K562 (cell line): ENCODE measurements around the gene IPPK. TPM values are rescaled to one million over a fixed set of nuclear protein-coding genes. Genes with fewer than 3 reads are reported as not detected.

Experiments used
- ATAC-seq: fragments of 200-7000 bp; cut with Tn5 transposase; 3 replicates; pipeline ENCODE4 v1.9.1; 2020; ENCODE audit warnings: moderate library complexity
- BruUV-seq: library from RNA; stranded (reverse); fragments of 400-500 nt; replicated peaks from 2 replicates; lab custom pipeline; 2021; lab: Mats Ljungman, UMichigan
- CTCF ChIA-PET: fragments of 300-600 bp; formaldehyde crosslinking; extraction: SDS; loops from one replicate; lab custom pipeline; 2021; ENCODE audit warnings: low intra/inter-chr PET ratio; lab: Yijun Ruan, JAX
- POLR2A ChIA-PET: fragments of 300-600, 350-650 bp; sonication (Branson Sonifier 250); formaldehyde crosslinking; extraction: SDS; loops from one replicate; lab custom pipeline; 2021; ENCODE audit warnings: antibody characterized with exemption, inconsistent platforms; lab: Yijun Ruan, JAX
- DNase-seq, 4 experiments: peaks; one replicate each; pipeline versions ENCODE4 v3.0.0 to v3.0.0-alpha.2; 2011 to 2018; ENCODE audit warnings: low spot score in 3 of 4, mixed read lengths in 3 of 4; ENCODE audit errors: extremely low read depth in 1 of 4
- FAIRE-seq: peaks from 2 replicates; lab custom pipeline; 2011; peaks lifted over from hg19 to GRCh38; lab: Jason Lieb, UNC
- H2AFZ ChIP-seq: 2 replicates; pipeline ENCODE4 v1.6.0; 2011; ENCODE audit warnings: low read depth, low read length, control low read depth, inconsistent platforms
- H3K27ac ChIP-seq: fragments of 200-600 bp; 3 replicates; pipeline ENCODE4 v1.8.0; 2011; ENCODE audit warnings: low read depth, mild to moderate bottlenecking, control low read depth, inconsistent platforms, low read length, moderate library complexity, mixed read lengths; ENCODE audit errors: extremely low read depth
- H3K27me3 ChIP-seq, 2 experiments: fragments of 300-600 bp in 1 of 2; 2 replicates in 1 of 2; 3 replicates in 1 of 2; pipeline versions ENCODE4 v1.6.0 to v1.8.0; 2011; ENCODE audit warnings: inconsistent platforms in 2 of 2, low read length in 2 of 2, mild to moderate bottlenecking in 1 of 2, mixed read lengths in 1 of 2, moderate library complexity in 1 of 2; ENCODE audit not compliant: control insufficient read depth in 2 of 2, insufficient read depth in 2 of 2
- H3K36me3 ChIP-seq: fragments of 300-600 bp; 3 replicates; pipeline ENCODE4 v1.8.0; 2011; ENCODE audit warnings: mild to moderate bottlenecking, low read length, inconsistent platforms; ENCODE audit not compliant: control insufficient read depth, insufficient read depth
- H3K4me1 ChIP-seq, 2 experiments: fragments of 200-600 bp in 1 of 2; replicated peaks in 1 of 2; 2 replicates in 1 of 2; 3 replicates in 1 of 2; pipeline versions ENCODE4 v1.5.1 to v1.8.0; 2011; ENCODE audit warnings: inconsistent platforms in 2 of 2, low read length in 2 of 2, mild to moderate bottlenecking in 1 of 2, mixed read lengths in 1 of 2, moderate library complexity in 1 of 2; ENCODE audit not compliant: control insufficient read depth in 2 of 2, insufficient read depth in 2 of 2
- H3K4me2 ChIP-seq: 2 replicates; pipeline ENCODE4 v1.6.1; 2011; ENCODE audit warnings: low read length, control low read depth, inconsistent platforms, mixed read lengths; ENCODE audit not compliant: insufficient read depth
- H3K4me3 ChIP-seq: fragments of 200-600 bp; sonication (generic), shearing (Covaris generic); 2 replicates; pipeline ENCODE4 v1.5.1; 2016; ENCODE audit warnings: control low read depth, inconsistent platforms
- H3K79me2 ChIP-seq: fragments of 200-600 bp; 3 replicates; pipeline ENCODE4 v1.8.0; 2011; ENCODE audit warnings: low read length, inconsistent platforms; ENCODE audit not compliant: control insufficient read depth, insufficient read depth
- H3K9ac ChIP-seq, 2 experiments: 2 replicates each; pipeline versions ENCODE4 v1.6.0 to v1.6.1; 2011; ENCODE audit warnings: low read depth in 2 of 2, low read length in 2 of 2, control low read depth in 1 of 2, inconsistent platforms in 1 of 2, mild to moderate bottlenecking in 1 of 2, mixed read lengths in 1 of 2; ENCODE audit not compliant: insufficient read depth in 1 of 2
- H3K9me1 ChIP-seq: one replicate; pipeline ENCODE4 v1.6.0; 2011; ENCODE audit warnings: inconsistent platforms, mild to moderate bottlenecking, low read length, moderate library complexity; ENCODE audit not compliant: control insufficient read depth, insufficient read depth
- H3K9me3 ChIP-seq: replicated peaks from 2 replicates; pipeline ENCODE4 v1.5.1; 2011; ENCODE audit warnings: low read depth, low read length, inconsistent platforms; ENCODE audit not compliant: control insufficient read depth, insufficient read depth
- H4K20me1 ChIP-seq: replicated peaks from 2 replicates; pipeline ENCODE4 v1.6.1; 2011; ENCODE audit warnings: low read length, inconsistent platforms, mixed read lengths; ENCODE audit not compliant: control insufficient read depth, insufficient read depth
- ARHGAP35 ChIP-seq: fragments of 450-650 bp; IDR thresholded peaks from 2 replicates; pipeline ENCODE4 v1.6.1; 2018; ENCODE audit not compliant: partially characterized antibody
- E2F8 ChIP-seq: fragments of 450-650 bp; IDR thresholded peaks from 2 replicates; pipeline ENCODE4 v1.7.1; 2018; ENCODE audit warnings: mild to moderate bottlenecking, low read depth; ENCODE audit not compliant: partially characterized antibody
- EP300 ChIP-seq: IDR thresholded peaks from 2 replicates; pipeline ENCODE4 v1.6.1; 2012; ENCODE audit warnings: low read length, improper control_type of control experiment
- FIP1L1 ChIP-seq: fragments of 200-400 bp; formaldehyde crosslinking; IDR thresholded peaks from 2 replicates; pipeline ENCODE4 v1.6.1; 2018; ENCODE audit warnings: mild to moderate bottlenecking, low read depth, low read length; ENCODE audit not compliant: poor library complexity, severe bottlenecking
- HBP1 ChIP-seq: fragments of 450-650 bp; formaldehyde crosslinking; IDR thresholded peaks from 2 replicates; pipeline ENCODE4 v1.4.0; 2022; ENCODE audit warnings: missing genetic modification characterization
- SP2 ChIP-seq: IDR thresholded peaks from 2 replicates; pipeline ENCODE4 v1.6.1; 2011; ENCODE audit warnings: mild to moderate bottlenecking, low read depth, low read length, moderate library complexity; ENCODE audit not compliant: poor library complexity, severe bottlenecking; ENCODE audit errors: extremely low read depth
- TAF1 ChIP-seq: IDR thresholded peaks from 2 replicates; pipeline ENCODE4 v1.6.1; 2011; ENCODE audit warnings: mild to moderate bottlenecking, low read length, moderate library complexity; ENCODE audit not compliant: insufficient read depth, control insufficient read depth, severe bottlenecking; ENCODE audit errors: extremely low read depth
- U2AF1 ChIP-seq: fragments of 200-400 bp; formaldehyde crosslinking; optimal IDR thresholded peaks from 2 replicates; pipeline ENCODE3; 2017; ENCODE audit warnings: mild to moderate bottlenecking, low read depth, low read length, moderate library complexity
- ZNF174 ChIP-seq: fragments of 250-450 bp; sonication (Bioruptor Pico); IDR thresholded peaks from 2 replicates; pipeline ENCODE4 v1.4.0; 2020; ENCODE audit warnings: mild to moderate bottlenecking
- ZNF24 ChIP-seq: fragments of 450-650 bp; IDR thresholded peaks from 2 replicates; pipeline ENCODE4 v1.6.1; 2016
- WGBS: fragments of 100-300 bp; shearing (Covaris generic); methylation state at CpG from one replicate; pipeline ENCODE4 v1.1.6; 2016; ENCODE audit warnings: low coverage, mixed read lengths; ENCODE audit not compliant: insufficient coverage; ENCODE audit errors: missing lambda C conversion rate; 5-methylcytosine and 5-hydroxymethylcytosine counted together
- in situ Hi-C: fragments of 300-500 bp; cut with MboI; formaldehyde crosslinking; loops from 4 replicates; pipeline ENCODE4 v1.15.0; 2018; ENCODE audit warnings: inconsistent platforms, mixed read lengths
- intact Hi-C: fragments of 100-400 bp; cut with micrococcal nuclease; formaldehyde crosslinking; loops from 2 replicates; pipeline ENCODE4 v1.14.2; 2022
- polyA plus RNA-seq, 8 experiments: library from polyadenylated mRNA; depleted of rRNA in 4 of 8; stranded (reverse) in 5 of 8; unstranded in 3 of 8; fragments of >200 nt; fragmentation: Nextera tagmentation in 2 of 8; fragmentation: Illumina TruSeq in 1 of 8; extraction: Ambion mirVana in 2 of 8; extraction: Trizol in 1 of 8; gene quantifications; 2 replicates each; pipeline versions ENCODE4 v1.2.1 to v1.2.3, GENCODE V29; 2011 to 2014; ENCODE audit warnings: inconsistent platforms in 1 of 8, missing spikeins in 1 of 8
- total RNA-seq, 7 experiments: library from RNA; depleted of rRNA in 6 of 7; stranded (reverse); fragments of >200 nt in 6 of 7; fragmentation: Illumina TruSeq in 2 of 7; extraction: Trizol in 2 of 7; gene quantifications; 2 replicates each; pipeline versions ENCODE4 v1.2.1 to v1.2.3, GENCODE V29; 2011 to 2021; ENCODE audit warnings: low replicate concordance in 1 of 7

Gene IPPK
- total and polyA plus RNA-seq, 9 of the 15 experiments (the other 6 are each of a cell fraction or from before 2014, with no cell fraction given) = 3.1 to 22.2 (median 11.2) TPM

GRCh38 chr9:92666912-92667532, 2.9 kb downstream of the IPPK start (continued):
- TF ChIP-seq EP300 (no peak), TAF1 (no peak), SP2 (no peak)

GRCh38 chr9:92666236-92666635, 3.7 kb downstream of the IPPK start:
- ChIA-PET POLR2A (interaction anchor here (0.6 to 1.0 kb wide), 2 partner anchors 14 to 402 kb away, joined by 3 to 4 read pairs; no protein-coding TSS in a partner anchor), CTCF (no interaction called here)
- H3K27me3 ChIP-seq = no peaks in the 10 kb centered on the region
- intact Hi-C loops = no loop called here
- in situ Hi-C loops = no loop called here
- no TSS peak for BruUV-seq
- no peak overlapping the region for H3K27ac ChIP-seq
- peaks cover 8 to 29% of the 10 kb centered on the region in 2 experiments; a peak in 4 of 5 replicates for H3K4me1 ChIP-seq
- H3K4me3 ChIP-seq = no peak overlapping the region
- H3K4me2 ChIP-seq = no peak overlapping the region
- H3K79me2 ChIP-seq = peaks cover 89% of the 10 kb centered on the region
- H3K9me3 ChIP-seq = no peaks in the 10 kb centered on the region
- ATAC-seq = no peak
- H3K36me3 ChIP-seq = peaks cover 42% of the 10 kb centered on the region
- DNase-seq = no peak
- FAIRE-seq = no peak
- H3K9ac ChIP-seq = peak overlapping the region in 1 of 2 experiments; percentile 61; a peak in 2 of 4 replicates
- peaks cover 15% of the 10 kb centered on the region for H4K20me1 ChIP-seq
- peaks cover 2% of the 10 kb centered on the region for H3K9me1 ChIP-seq
- H2AFZ ChIP-seq = no peak overlapping the region
- 92% methylated on average over 6 of the region's 6 CpGs for WGBS
- TF ChIP-seq E2F8 = no peak
- no peak for TF ChIP-seq FIP1L1
- TF ChIP-seq ZNF24 = no peak
- TF ChIP-seq ZNF174 (CRISPR knock-in tag) = no peak
- no peak for TF ChIP-seq ARHGAP35
- no peak for TF ChIP-seq U2AF1
- no peak for TF ChIP-seq HBP1 (CRISPR knock-in tag)
